DND-41 (cell line): ENCODE data around the gene MRPL27.

ENCODE experiments used
- ATAC-seq: fragments of 200-7000 bp; cut with Tn5 transposase; 3 replicates; pipeline ENCODE4 v1.9.1; 2021; ENCODE audit warnings: low read depth; ENCODE audit not compliant: insufficient read depth
- DNase-seq: peaks from one replicate; pipeline ENCODE4 v3.0.0-alpha.2; 2020
- H2AFZ ChIP-seq: 2 replicates; pipeline ENCODE4 v1.6.0; 2012; ENCODE audit warnings: low read depth, low read length
- H3K27ac ChIP-seq: 2 replicates; pipeline ENCODE4 v1.5.1; 2012; ENCODE audit warnings: low read length, inconsistent platforms
- H3K27me3 ChIP-seq: fragments of 200-600 bp; sonication (generic); 2 replicates; pipeline ENCODE4 v1.6.0; 2012; ENCODE audit warnings: low read length, mild to moderate bottlenecking, inconsistent platforms; ENCODE audit not compliant: insufficient read depth, poor library complexity
- H3K36me3 ChIP-seq: 2 replicates; pipeline ENCODE4 v1.5.1; 2012; ENCODE audit warnings: low read length, inconsistent platforms; ENCODE audit not compliant: insufficient read depth
- H3K4me1 ChIP-seq: 2 replicates; pipeline ENCODE4 v1.5.1; 2012; ENCODE audit warnings: mild to moderate bottlenecking, low read length; ENCODE audit not compliant: insufficient read depth
- H3K4me2 ChIP-seq: 2 replicates; pipeline ENCODE4 v1.6.0; 2012; ENCODE audit warnings: mild to moderate bottlenecking, moderate library complexity, low read length, inconsistent platforms; ENCODE audit not compliant: insufficient read depth
- H3K4me3 ChIP-seq, 2 experiments: fragments of 200-600 bp in 1 of 2; shearing (Covaris generic) in 1 of 2; 2 replicates each; pipeline ENCODE4 v1.5.1; 2012 to 2016; ENCODE audit warnings: inconsistent platforms in 2 of 2, low read length in 2 of 2, mild to moderate bottlenecking in 2 of 2, low read depth in 1 of 2, moderate library complexity in 1 of 2
- H3K79me2 ChIP-seq: 2 replicates; pipeline ENCODE4 v1.6.0; 2012; ENCODE audit warnings: low read length, inconsistent platforms; ENCODE audit not compliant: insufficient read depth
- H3K9ac ChIP-seq: 2 replicates; pipeline ENCODE4 v1.6.0; 2012; ENCODE audit warnings: low read depth, mild to moderate bottlenecking, inconsistent platforms, low read length, moderate library complexity
- H3K9me3 ChIP-seq: 2 replicates; pipeline ENCODE4 v1.5.1; 2012; ENCODE audit warnings: low read length, moderate library complexity, mild to moderate bottlenecking, inconsistent platforms; ENCODE audit not compliant: insufficient read depth, severe bottlenecking
- H4K20me1 ChIP-seq: 2 replicates; pipeline ENCODE4 v1.6.0; 2012; ENCODE audit warnings: low read length; ENCODE audit not compliant: insufficient read depth
- EZH2 ChIP-seq: IDR thresholded peaks from 3 replicates; pipeline ENCODE4 v1.6.1; 2012; ENCODE audit warnings: borderline replicate concordance, low read depth, mild to moderate bottlenecking, moderate library complexity, low read length, inconsistent platforms; ENCODE audit not compliant: severe bottlenecking
- TF ChIP-seq, protein P1 (sequence below): IDR thresholded peaks from 2 replicates; pipeline ENCODE4 v1.5.1; 2012; ENCODE audit warnings: borderline replicate concordance, low read length, moderate library complexity, mild to moderate bottlenecking; ENCODE audit not compliant: poor library complexity, severe bottlenecking; ENCODE audit errors: extremely low read depth

MRPL27 gene

DNA sequence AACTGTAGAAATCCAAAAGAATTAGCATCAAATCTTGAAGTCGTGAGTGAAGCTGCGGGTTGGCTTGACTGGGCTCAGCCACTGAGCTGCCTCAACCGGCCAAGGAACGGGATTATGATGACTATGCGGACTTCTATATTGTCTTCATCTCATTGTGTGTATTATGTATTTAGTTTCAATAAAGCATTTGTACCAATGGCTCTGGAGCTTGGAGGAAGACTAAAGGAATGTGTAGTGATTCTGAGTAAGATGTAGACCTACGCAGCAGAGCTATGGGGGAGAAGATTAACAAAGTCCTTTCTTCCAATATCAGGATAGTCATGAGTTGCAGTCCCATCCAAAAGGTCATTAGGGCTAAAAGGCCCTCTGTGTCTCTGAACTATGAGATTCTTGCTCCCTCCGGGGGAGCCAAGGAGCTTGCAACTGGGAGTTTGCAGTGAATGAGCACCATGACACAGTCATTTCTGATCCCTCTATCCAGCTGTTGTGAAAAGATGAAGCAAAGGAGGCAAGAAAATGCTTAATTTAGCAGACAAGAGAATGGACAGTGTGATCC lies 8.4 kb upstream of the MRPL27 start:
- H3K4me1 ChIP-seq = peaks cover 3% of the 10 kb centered on the region
- H4K20me1 ChIP-seq = peaks cover 7% of the 10 kb centered on the region; the same call in 1 of the 2 replicates
- DNase-seq (no peak), ATAC-seq (no peak)
- no peaks in the 10 kb centered on the region for H3K9me3 ChIP-seq
- no peak overlapping the region for H3K9ac ChIP-seq
- H3K4me3 ChIP-seq = no peak overlapping the region
- TF ChIP-seq, protein P1, sequence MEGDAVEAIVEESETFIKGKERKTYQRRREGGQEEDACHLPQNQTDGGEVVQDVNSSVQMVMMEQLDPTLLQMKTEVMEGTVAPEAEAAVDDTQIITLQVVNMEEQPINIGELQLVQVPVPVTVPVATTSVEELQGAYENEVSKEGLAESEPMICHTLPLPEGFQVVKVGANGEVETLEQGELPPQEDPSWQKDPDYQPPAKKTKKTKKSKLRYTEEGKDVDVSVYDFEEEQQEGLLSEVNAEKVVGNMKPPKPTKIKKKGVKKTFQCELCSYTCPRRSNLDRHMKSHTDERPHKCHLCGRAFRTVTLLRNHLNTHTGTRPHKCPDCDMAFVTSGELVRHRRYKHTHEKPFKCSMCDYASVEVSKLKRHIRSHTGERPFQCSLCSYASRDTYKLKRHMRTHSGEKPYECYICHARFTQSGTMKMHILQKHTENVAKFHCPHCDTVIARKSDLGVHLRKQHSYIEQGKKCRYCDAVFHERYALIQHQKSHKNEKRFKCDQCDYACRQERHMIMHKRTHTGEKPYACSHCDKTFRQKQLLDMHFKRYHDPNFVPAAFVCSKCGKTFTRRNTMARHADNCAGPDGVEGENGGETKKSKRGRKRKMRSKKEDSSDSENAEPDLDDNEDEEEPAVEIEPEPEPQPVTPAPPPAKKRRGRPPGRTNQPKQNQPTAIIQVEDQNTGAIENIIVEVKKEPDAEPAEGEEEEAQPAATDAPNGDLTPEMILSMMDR = no peak
- TF ChIP-seq EZH2 = no peak
- no peak overlapping the region for H3K4me2 ChIP-seq
- no peaks in the 10 kb centered on the region for H3K27me3 ChIP-seq
- H3K79me2 ChIP-seq = no peaks in the 10 kb centered on the region
- H2AFZ ChIP-seq = no peak overlapping the region
- peaks cover 93% of the 10 kb centered on the region for H3K36me3 ChIP-seq
- H3K27ac ChIP-seq = no peak overlapping the region

DNA sequence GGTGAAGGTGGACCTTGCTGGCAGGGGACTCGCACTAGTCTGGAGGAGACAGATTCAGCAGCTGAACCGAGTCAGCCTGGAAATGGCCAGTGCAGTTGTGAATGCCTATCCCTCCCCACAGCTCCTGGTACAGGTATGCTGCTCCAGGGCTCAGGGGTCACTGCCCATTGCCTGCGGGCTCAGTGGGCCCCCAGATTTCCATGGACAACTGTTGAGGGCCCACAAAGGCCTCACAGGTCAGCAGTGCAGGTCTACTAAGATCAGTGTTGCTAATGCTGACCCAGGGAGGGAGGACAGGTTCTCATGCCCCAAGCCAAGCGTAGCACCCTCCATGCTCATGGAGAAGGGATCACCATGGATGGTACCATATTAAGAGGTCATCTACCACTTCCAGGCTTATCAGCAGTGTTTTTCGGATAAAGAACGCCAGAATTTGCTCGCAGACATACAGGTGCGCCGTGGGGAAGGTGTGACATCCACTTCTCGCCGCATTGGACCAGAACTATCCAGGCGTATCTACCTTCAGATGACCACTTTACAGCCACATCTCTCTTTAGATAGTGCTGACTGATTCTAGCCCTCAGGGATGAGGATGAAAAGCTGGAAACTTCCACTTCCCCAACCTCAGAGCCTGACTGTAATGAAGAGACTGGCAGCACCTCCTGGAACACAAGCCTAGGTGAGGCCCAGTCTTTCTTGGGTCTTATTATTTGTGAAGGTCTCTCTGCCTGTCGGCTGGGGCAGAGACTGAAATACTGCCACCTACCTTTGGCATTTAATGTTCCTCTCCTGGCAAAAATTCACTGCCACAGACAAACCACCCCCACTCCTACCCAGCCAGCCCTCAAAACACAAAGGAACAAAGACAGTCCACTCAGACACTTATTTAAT lies 7.6 kb upstream of the MRPL27 start:
- H3K36me3 ChIP-seq = peaks cover 93% of the 10 kb centered on the region

DNA sequence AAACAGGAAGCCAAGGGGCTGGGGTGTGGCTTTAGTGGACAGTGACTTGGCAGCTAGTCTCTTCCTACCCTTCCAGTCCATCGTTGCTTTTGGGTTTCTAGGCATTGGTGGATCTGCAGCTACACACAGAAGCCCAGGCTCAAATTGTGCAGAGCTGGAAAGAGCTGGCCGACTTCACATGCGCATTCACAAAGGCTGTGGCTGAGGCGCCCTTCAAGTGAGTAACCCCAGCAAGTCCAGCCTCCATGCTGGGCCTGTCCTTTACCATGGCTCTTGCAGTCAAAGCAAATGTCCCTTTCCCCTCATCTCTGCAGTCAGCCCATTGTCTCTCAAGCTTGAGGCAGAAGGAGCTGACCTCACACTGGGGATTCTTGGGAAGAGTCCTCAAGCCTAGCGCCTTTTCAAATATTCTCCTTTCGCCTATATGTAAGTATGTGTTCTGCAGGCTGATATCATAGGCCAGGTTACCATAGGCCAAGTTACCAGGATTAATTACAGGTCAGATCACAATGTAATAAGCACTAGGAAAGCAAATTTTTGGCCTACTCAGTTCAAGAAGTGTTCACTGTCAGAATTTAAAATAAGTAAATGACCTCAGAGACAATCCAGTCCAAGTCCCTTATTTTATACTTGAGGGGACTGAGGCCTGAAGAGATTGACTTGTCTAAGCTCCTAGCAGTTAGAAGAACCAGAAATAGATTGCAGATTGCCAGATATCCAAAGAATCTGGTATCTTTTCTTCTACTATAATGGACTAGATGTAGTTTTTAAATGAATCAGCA lies 6.6 kb upstream of the MRPL27 start:
- Histone ChIP-seq H3K4me2 (no peak overlapping the region), H3K36me3 (peaks cover 89% of the 10 kb centered on the region)

More for the DNA sequence above, 7.6 kb upstream of the MRPL27 start:
- no peak overlapping the region for H2AFZ ChIP-seq
- DNase-seq = no peak
- H3K4me3 ChIP-seq = no peak overlapping the region
- no peaks in the 10 kb centered on the region for H3K27me3 ChIP-seq
- H3K79me2 ChIP-seq = no peaks in the 10 kb centered on the region
- no peaks in the 10 kb centered on the region for H3K9me3 ChIP-seq
- H4K20me1 ChIP-seq = peaks cover 7% of the 10 kb centered on the region; the same call in 1 of the 2 replicates
- H3K27ac ChIP-seq = no peak overlapping the region
- no peak overlapping the region for H3K9ac ChIP-seq
- H3K4me1 ChIP-seq = peaks cover 11% of the 10 kb centered on the region
- peak; percentile 27; the same call in 2 of the 3 replicates for ATAC-seq
- TF ChIP-seq EZH2 = no peak
- TF ChIP-seq, protein P1 = no peak
- H3K4me2 ChIP-seq = no peak overlapping the region

More for the DNA sequence above, 6.6 kb upstream of the MRPL27 start:
- no peak for DNase-seq
- Histone ChIP-seq H3K79me2 (no peaks in the 10 kb centered on the region), H2AFZ (no peak overlapping the region), H3K27me3 (no peaks in the 10 kb centered on the region), H3K4me1 (peaks cover 11% of the 10 kb centered on the region), H3K9me3 (no peaks in the 10 kb centered on the region), H3K27ac (no peak overlapping the region), H4K20me1 (peaks cover 7% of the 10 kb centered on the region; the same call in 1 of the 2 replicates), H3K9ac (no peak overlapping the region), H3K4me3 (no peak overlapping the region)
- no peak for ATAC-seq
- TF ChIP-seq, protein P1 = no peak
- TF ChIP-seq EZH2 = no peak
